Activated CD4-positive, alpha-beta T cell treated with anti-CD3 and anti-CD28 coated beads, Interleukin-2, amount 10 ng/mL, durations not matched to agents 24 days and 14 days (primary cell): ENCODE data around the gene MELK. TPM values are rescaled to one million over a fixed set of nuclear protein-coding genes. Genes with fewer than 3 reads are reported as not detected.
"Not testable (repeated sequence)": the region's sequence is repeated elsewhere in the genome, so short reads cannot be mapped to it uniquely, and the experiment has no call there.

Experiments
- DNase-seq: peaks from one replicate; pipeline ENCODE4 v3.0.0; 2022
- H3K27ac Mint-ChIP-seq: one replicate; pipeline ENCODE4 v1.8.0; 2022; ENCODE audit warnings: mild to moderate bottlenecking, mixed read lengths
- H3K27me3 Mint-ChIP-seq: one replicate; pipeline ENCODE4 v1.8.0; 2022; ENCODE audit warnings: mixed read lengths
- H3K36me3 Mint-ChIP-seq: one replicate; pipeline ENCODE4 v1.8.0; 2022; ENCODE audit warnings: low read depth, mild to moderate bottlenecking, mixed read lengths
- H3K4me1 Mint-ChIP-seq: one replicate; pipeline ENCODE4 v1.8.0; 2021; ENCODE audit warnings: mixed read lengths
- H3K4me3 Mint-ChIP-seq: one replicate; pipeline ENCODE4 v1.8.0; 2022; ENCODE audit warnings: mild to moderate bottlenecking, moderate library complexity, mixed read lengths
- H3K9me3 Mint-ChIP-seq: one replicate; pipeline ENCODE4 v1.8.0; 2021; ENCODE audit warnings: mixed read lengths
- intact Hi-C: fragments of 100-400 bp; cut with micrococcal nuclease; formaldehyde crosslinking; loops from one replicate; pipeline ENCODE4 v1.15.1; 2023
- total RNA-seq: library from RNA; stranded (reverse); gene quantifications from 2 replicates; pipeline ENCODE4 v1.2.3, GENCODE V29; 2022

The MELK gene
- total RNA-seq, result 54.2 and 57.0 TPM in 2 replicates

DNA sequence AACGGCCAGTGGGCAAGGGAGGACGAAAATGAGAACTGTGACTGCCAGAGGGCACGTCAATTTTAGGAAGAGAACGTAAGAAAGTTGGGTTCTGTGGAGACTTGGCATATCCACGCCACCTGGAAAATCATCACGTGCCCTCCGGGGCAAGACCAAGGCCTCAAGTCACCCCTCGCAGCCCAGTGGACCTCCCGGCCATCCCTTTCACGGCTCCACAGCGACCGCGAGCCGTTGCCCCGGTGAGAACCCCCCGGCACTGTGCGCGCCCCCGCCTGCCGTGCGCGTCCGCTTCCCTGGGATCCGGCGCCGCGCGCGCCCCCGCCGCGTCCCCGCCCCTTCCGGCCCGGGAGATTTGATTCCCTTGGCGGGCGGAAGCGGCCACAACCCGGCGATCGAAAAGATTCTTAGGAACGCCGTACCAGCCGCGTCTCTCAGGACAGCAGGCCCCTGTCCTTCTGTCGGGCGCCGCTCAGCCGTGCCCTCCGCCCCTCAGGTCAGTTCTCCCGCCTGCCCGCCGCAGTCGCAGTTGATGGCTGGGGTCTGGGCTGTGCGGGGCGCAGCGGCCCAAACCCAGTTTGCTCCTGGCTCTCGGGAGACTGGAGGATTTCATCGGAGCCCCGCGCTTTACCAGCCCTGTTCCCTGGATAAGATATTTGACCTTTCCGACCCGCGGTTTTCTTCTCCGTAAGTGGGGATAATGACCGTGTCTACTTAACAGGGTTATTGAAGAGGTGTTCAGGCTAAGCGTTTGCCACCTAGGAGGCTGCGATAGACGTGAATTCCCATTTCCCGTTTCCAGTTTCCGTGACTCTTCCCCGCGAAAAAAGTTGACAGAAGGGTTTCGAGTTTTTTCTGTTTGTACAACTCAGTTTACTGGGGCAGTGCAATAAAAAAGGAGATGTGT, at the start of gene MELK:
Gene MELK (plus strand): TSS at position 381 of the 904 bp plus-strand sequence. CDS start 8,787 bp downstream, outside the sequence.
- H3K9me3 Mint-ChIP-seq, result no peaks in the 10 kb centered on the region
- H3K4me3 Mint-ChIP-seq, result peak within 1 kb of the TSS; percentile 97
- DNase-seq, result peak; percentile 97
- peaks cover 31% of the 10 kb centered on the region for H3K4me1 Mint-ChIP-seq
- peak within 1 kb of the TSS; percentile 89 for H3K27ac Mint-ChIP-seq
- peaks cover 16% of the 10 kb centered on the region for H3K36me3 Mint-ChIP-seq
- peaks cover 7% of the 10 kb centered on the region for H3K27me3 Mint-ChIP-seq
- intact Hi-C loops, result loop anchor here (1.0 to 10.0 kb wide), 4 partner anchors 85 to 358 kb away; partner anchors contain the start of genes GNE and RNF38

DNA sequence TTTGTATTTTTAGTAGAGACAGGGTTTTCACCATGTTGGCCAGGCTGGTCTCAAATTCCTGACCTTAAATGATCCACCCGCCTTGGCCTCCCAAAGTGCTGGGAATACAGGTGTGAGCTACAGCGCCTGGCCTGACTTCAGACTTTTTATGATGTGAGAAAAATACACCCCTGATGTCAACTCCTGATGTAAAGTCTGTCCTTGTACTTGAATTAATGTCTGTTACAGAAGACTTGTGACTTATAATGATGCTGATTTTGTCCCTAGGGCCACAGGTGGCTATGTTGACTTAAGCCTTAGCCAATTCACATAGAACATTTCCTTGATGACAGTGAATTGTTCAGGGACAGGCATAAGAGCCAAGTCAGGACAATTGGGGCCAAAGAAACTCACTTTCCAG, 42.5 kb upstream of the MELK start:
- intact Hi-C loops, result no loop called here
- DNase-seq, result no peak
- H3K4me1 Mint-ChIP-seq, result peaks cover 2% of the 10 kb centered on the region
- no peaks in the 10 kb centered on the region for H3K9me3 Mint-ChIP-seq
- peaks cover 11% of the 10 kb centered on the region for H3K27me3 Mint-ChIP-seq
- H3K36me3 Mint-ChIP-seq, result no peaks in the 10 kb centered on the region
- H3K4me3 Mint-ChIP-seq, result no peak overlapping the region
- H3K27ac Mint-ChIP-seq, result no peak overlapping the region

DNA sequence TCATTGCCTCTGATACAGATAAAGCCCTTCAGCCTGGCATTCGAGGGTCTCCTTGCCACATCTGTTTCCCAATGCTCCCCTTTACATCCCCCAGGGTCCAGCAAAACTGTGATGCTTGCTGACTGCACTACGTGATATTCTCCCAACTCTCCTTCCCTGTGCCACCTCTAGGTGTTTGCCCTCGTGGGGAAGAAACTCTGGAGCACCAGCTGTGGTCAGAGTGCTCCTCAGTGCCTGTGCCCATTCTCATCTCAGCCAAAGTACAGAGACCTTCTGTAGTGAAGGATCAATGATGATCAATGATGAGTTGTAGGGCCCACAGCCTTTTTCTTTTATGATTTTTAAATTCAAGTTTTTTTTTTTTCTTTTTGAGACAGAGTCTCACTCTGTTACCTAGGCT, 40.3 kb upstream of the MELK start:
- Mint-ChIP-seq H3K27ac (no peak overlapping the region), H3K27me3 (peaks cover 7% of the 10 kb centered on the region), H3K9me3 (no peaks in the 10 kb centered on the region), H3K36me3 (no peaks in the 10 kb centered on the region), H3K4me3 (no peak overlapping the region), H3K4me1 (peaks cover 2% of the 10 kb centered on the region)
- intact Hi-C loops, result no loop called here
- DNase-seq, result no peak

DNA sequence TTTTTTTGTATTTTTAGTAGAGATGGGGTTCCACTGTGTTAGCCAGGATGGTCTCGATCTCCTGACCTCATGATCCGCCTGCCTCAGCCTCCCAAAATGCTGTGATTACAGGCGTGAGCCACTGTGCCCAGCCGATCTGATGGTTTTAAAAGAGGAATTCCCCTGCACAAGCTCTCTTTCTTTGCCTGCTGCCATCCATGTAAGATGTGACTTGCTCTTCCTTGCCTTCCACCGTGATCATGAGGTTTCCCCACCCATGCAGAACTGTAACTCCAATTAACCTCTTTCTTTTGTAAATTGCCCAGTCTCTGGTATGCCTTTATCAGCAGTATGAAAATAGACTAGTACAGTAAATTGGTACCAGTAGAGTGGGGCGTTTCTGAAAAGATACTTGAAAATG, 39.0 kb upstream of the MELK start:
- H3K36me3 Mint-ChIP-seq, H3K4me3 Mint-ChIP-seq, DNase-seq, intact Hi-C loops, H3K27me3 Mint-ChIP-seq, H3K9me3 Mint-ChIP-seq, H3K4me1 Mint-ChIP-seq, H3K27ac Mint-ChIP-seq: not testable (repeated sequence)

DNA sequence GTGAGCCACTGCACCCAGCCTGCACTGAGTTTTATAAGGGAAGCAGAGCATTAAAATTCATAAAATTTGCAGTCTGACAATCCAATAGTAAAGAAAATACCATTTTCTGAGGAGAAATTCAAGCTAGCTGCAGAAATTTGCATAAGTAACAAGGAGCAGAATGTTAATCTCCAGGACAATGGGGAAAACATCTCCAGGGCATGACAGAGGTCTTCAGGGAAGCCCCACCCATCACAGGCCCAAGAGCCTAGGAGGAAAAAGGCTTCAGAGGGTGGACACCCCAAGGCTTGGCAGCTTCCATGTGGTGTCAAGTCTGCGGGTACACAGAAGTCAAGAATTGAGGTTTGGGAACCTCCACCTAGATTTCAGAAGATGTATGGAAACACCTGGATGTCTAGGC, 37.6 kb upstream of the MELK start:
- Mint-ChIP-seq H3K27ac (no peak overlapping the region), H3K4me3 (no peak overlapping the region), H3K4me1 (peaks cover 8% of the 10 kb centered on the region), H3K36me3 (no peaks in the 10 kb centered on the region), H3K27me3 (peaks cover 7% of the 10 kb centered on the region), H3K9me3 (no peaks in the 10 kb centered on the region)
- intact Hi-C loops, result no loop called here
- DNase-seq, result no peak

DNA sequence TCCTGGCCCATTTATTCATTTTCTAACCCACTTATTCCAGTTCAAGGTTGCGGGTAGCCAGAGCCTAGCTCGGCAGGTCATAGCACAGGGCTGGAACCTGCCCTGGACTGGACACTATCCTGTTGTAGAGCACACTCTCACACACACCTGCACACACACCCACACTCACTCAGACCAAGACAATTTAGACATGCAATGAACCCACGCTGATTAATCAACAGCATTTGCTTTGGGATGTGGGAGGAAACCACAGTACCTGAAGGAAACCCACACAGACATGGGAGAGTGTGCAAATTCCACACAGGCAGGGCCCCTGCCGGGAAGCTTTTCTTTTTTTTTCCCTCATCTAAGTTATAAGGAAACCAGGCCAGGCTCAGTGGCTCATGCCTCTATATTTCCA, 34.8 kb upstream of the MELK start:
- Mint-ChIP-seq H3K27ac (no peak overlapping the region), H3K27me3 (peaks cover 6% of the 10 kb centered on the region), H3K36me3 (no peaks in the 10 kb centered on the region), H3K4me3 (no peak overlapping the region), H3K9me3 (no peaks in the 10 kb centered on the region), H3K4me1 (peaks cover 8% of the 10 kb centered on the region)
- intact Hi-C loops, result no loop called here
- DNase-seq, result no peak

DNA sequence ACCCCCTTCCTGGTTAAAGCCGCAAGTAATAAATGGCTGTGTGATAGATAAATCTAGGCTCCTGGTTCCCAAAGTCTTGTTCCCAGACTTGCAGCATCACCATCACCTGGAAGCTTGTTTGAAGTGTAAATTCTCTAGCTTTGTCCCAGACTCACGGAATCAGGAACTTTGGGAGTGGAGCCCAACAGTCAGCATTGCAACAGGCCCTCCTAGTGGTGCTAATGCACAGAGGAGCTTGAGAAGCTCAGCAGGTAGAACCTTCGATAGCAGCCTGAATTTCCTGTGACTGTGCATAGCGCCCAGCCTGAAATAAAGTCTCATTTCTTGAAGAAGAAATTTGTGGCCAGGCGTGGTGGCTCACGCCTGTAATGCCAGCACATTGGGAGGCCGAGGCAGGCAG, 30.3 kb upstream of the MELK start:
- Mint-ChIP-seq H3K9me3 (no peaks in the 10 kb centered on the region), H3K4me1 (peaks cover 8% of the 10 kb centered on the region), H3K4me3 (no peak overlapping the region), H3K27me3 (no peaks in the 10 kb centered on the region), H3K36me3 (no peaks in the 10 kb centered on the region), H3K27ac (no peak overlapping the region)
- DNase-seq, result no peak
- intact Hi-C loops, result no loop called here

DNA sequence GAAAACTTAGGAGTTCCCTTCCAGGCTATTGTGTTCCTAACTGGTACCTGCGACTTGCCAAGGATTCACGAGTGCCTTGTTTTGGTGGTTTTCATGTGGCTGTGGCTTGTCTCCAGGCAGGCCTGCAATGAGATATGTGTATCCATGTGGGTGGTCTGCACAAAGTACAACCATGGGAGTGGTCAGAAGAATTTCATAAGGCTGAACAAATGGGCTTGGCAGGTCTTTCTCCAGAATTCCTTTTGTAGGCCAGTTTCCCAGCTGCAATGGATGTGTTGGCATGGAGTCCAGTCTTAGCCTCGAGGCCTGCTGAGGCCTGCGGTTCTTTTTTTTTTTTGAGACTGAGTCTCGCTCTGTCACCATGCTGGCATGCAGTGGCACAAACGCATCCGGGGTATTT, 28.8 kb upstream of the MELK start:
- Mint-ChIP-seq H3K4me1 (peaks cover 6% of the 10 kb centered on the region), H3K27ac (no peak overlapping the region), H3K36me3 (no peaks in the 10 kb centered on the region), H3K4me3 (no peak overlapping the region), H3K27me3 (peaks cover 13% of the 10 kb centered on the region), H3K9me3 (no peaks in the 10 kb centered on the region)
- intact Hi-C loops, result no loop called here
- DNase-seq, result no peak

DNA sequence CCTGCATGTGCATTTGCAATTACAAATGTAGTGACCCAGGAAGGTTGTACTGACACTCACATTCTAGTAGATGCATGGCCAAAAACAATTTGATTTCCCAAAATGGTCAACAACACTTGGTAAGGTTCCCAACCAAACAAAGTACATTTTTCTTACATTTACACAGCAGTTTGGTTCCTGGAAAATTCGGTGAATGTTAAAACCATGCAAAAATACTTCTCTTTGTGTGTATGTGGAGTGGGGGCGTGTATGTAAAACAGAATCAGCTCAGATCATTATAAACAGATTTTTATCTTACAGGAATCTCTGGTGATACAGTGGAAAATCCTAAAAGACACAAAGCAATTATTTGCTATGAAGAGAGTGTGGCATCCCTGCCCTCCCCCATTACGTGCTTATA, 25.1 kb upstream of the MELK start:
- Mint-ChIP-seq H3K4me1 (peaks cover 2% of the 10 kb centered on the region), H3K4me3 (no peak overlapping the region), H3K9me3 (no peaks in the 10 kb centered on the region), H3K27me3 (peaks cover 16% of the 10 kb centered on the region), H3K27ac (no peak overlapping the region), H3K36me3 (no peaks in the 10 kb centered on the region)
- intact Hi-C loops, result no loop called here
- DNase-seq, result no peak

DNA sequence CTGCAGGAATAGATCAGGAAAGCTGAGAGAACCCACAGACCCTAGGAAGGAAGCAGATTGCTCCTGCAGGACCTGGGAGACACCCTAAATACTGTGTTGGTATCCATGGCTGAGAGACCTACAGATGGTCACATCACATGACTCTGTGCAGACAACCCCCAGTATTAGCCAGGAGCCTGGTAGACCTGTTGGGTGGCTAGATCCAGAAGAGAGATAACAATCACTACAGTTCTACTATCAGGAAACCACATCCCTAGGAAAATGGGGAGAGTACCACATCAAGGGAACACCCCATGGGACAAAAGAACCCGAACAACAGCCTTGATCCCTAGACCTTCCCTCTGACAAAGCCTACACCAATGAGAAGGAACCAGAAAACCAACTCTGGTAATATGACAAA, 24.2 kb upstream of the MELK start:
- no peaks in the 10 kb centered on the region for H3K36me3 Mint-ChIP-seq
- H3K4me3 Mint-ChIP-seq, result no peak overlapping the region
- no peak overlapping the region for H3K27ac Mint-ChIP-seq
- no peak for DNase-seq
- intact Hi-C loops, result no loop called here
- no peaks in the 10 kb centered on the region for H3K9me3 Mint-ChIP-seq
- peaks cover 2% of the 10 kb centered on the region for H3K4me1 Mint-ChIP-seq
- H3K27me3 Mint-ChIP-seq, result peaks cover 16% of the 10 kb centered on the region

DNA sequence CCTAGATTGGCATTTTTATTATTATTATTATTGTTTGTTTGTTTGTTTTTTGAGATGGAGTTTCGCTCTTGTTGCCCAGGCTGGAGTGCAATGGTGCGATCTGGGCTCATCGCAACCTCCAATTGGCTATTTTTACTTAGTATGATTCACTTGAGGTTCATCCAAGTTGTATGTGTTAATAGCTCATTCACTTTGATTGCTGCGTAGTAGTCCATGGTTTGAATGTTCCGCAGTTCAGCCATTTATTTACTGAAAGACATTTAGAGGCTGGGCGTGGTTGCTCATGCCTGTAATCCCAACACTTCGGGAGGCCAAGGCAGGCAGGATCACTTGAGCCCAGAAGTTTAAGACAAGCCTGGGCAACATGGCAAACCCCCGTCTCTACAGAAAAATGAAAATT, 22.6 kb upstream of the MELK start:
- intact Hi-C loops, result no loop called here

DNA sequence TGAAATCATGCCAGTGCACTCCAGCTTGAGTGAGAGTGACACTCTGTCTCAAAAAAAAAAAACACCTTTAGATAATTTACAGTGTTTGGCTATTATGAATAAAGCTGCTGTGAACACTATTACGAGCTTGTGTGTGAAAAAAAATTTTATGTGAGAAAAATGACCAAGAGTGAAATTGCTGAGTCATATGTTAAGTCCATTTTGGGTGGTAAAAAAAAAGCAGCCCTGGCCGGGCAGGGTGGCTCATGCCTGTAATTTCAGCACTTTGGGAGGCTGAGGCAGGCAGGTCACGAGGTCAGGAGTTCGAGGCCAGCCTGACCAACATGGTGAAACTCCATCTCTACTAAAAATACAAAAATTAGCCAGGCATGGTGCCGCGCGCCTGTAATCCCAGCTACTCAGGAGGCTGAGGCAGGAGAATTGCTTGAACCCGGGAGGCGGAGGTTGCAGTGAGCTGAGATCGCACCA, 22.0 kb upstream of the MELK start:
- H3K36me3 Mint-ChIP-seq, H3K4me3 Mint-ChIP-seq, DNase-seq, H3K27ac Mint-ChIP-seq, H3K9me3 Mint-ChIP-seq, intact Hi-C loops, H3K4me1 Mint-ChIP-seq: not testable (repeated sequence)
- peaks cover 16% of the 10 kb centered on the region for H3K27me3 Mint-ChIP-seq

More for the DNA sequence above, 22.6 kb upstream of the MELK start:
- no peak overlapping the region for H3K27ac Mint-ChIP-seq
- no peak for DNase-seq
- peaks cover 16% of the 10 kb centered on the region for H3K27me3 Mint-ChIP-seq
- no peak overlapping the region for H3K4me3 Mint-ChIP-seq
- peaks cover 2% of the 10 kb centered on the region for H3K4me1 Mint-ChIP-seq
- no peaks in the 10 kb centered on the region for H3K36me3 Mint-ChIP-seq
- H3K9me3 Mint-ChIP-seq, result no peaks in the 10 kb centered on the region

DNA sequence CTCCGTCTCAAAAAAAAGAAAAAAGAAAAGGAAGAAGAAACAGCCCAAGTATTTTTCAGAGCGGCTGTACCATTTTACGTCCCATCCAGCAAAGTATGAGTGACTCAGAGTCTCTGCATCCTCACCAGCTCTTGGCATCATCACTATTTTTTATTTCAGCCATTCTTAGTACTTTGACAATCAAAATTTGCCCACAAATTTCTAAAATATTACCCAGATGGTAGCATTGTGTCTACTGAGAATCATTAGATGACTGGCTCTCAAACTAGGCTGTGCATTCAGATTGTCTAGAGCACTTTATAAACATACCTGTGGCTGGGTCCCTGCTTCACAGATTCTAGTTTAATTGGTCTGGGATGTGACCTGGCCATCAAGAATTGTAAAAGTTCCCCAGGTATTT, 21.6 kb upstream of the MELK start:
- Mint-ChIP-seq H3K27ac (no peak overlapping the region), H3K9me3 (no peaks in the 10 kb centered on the region), H3K4me1 (peaks cover 4% of the 10 kb centered on the region), H3K36me3 (no peaks in the 10 kb centered on the region), H3K27me3 (peaks cover 16% of the 10 kb centered on the region), H3K4me3 (no peak overlapping the region)
- intact Hi-C loops, result no loop called here
- no peak for DNase-seq

DNA sequence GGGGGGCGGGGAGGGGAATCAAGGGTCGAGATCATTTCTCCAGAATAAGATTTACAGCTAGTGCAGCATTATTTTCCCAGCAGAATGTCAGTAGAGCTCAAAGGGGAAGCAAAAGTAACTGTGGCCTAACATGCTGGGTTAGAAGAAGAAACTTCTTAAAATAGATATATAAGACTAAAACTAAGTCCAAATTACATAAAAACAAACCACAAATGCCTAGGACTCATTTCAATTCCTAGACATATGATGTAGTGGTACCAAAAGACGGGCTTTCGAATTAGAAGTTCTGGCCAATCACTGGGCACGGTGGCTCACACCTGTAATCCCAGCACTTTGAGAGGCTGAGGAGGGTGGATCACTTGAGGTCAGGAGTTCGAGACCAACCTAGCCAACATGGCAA, 20.8 kb upstream of the MELK start:
- intact Hi-C loops, result no loop called here
- H3K4me3 Mint-ChIP-seq, result no peak overlapping the region
- DNase-seq, result no peak
- no peak overlapping the region for H3K27ac Mint-ChIP-seq
- H3K27me3 Mint-ChIP-seq, result peaks cover 16% of the 10 kb centered on the region
- no peaks in the 10 kb centered on the region for H3K9me3 Mint-ChIP-seq
- H3K4me1 Mint-ChIP-seq, result peaks cover 4% of the 10 kb centered on the region
- no peaks in the 10 kb centered on the region for H3K36me3 Mint-ChIP-seq
